DND-41 (cell line): ENCODE data around the gene USF2.
"Not testable (repeated sequence)": the region's sequence is repeated elsewhere in the genome, so short reads cannot be mapped to it uniquely, and the experiment has no call there.

ENCODE experiments used
- ATAC-seq: fragments of 200-7000 bp; cut with Tn5 transposase; 3 replicates; pipeline ENCODE4 v1.9.1; 2021; ENCODE audit warnings: low read depth; ENCODE audit not compliant: insufficient read depth
- DNase-seq: peaks from one replicate; pipeline ENCODE4 v3.0.0-alpha.2; 2020
- H2AFZ ChIP-seq: 2 replicates; pipeline ENCODE4 v1.6.0; 2012; ENCODE audit warnings: low read depth, low read length
- H3K27ac ChIP-seq: 2 replicates; pipeline ENCODE4 v1.5.1; 2012; ENCODE audit warnings: low read length, inconsistent platforms
- H3K27me3 ChIP-seq: fragments of 200-600 bp; sonication (generic); 2 replicates; pipeline ENCODE4 v1.6.0; 2012; ENCODE audit warnings: low read length, mild to moderate bottlenecking, inconsistent platforms; ENCODE audit not compliant: insufficient read depth, poor library complexity
- H3K36me3 ChIP-seq: 2 replicates; pipeline ENCODE4 v1.5.1; 2012; ENCODE audit warnings: low read length, inconsistent platforms; ENCODE audit not compliant: insufficient read depth
- H3K4me1 ChIP-seq: 2 replicates; pipeline ENCODE4 v1.5.1; 2012; ENCODE audit warnings: mild to moderate bottlenecking, low read length; ENCODE audit not compliant: insufficient read depth
- H3K4me2 ChIP-seq: 2 replicates; pipeline ENCODE4 v1.6.0; 2012; ENCODE audit warnings: mild to moderate bottlenecking, moderate library complexity, low read length, inconsistent platforms; ENCODE audit not compliant: insufficient read depth
- H3K4me3 ChIP-seq, 2 experiments: fragments of 200-600 bp in 1 of 2; shearing (Covaris generic) in 1 of 2; 2 replicates each; pipeline ENCODE4 v1.5.1; 2012 to 2016; ENCODE audit warnings: inconsistent platforms in 2 of 2, low read length in 2 of 2, mild to moderate bottlenecking in 2 of 2, low read depth in 1 of 2, moderate library complexity in 1 of 2
- H3K79me2 ChIP-seq: 2 replicates; pipeline ENCODE4 v1.6.0; 2012; ENCODE audit warnings: low read length, inconsistent platforms; ENCODE audit not compliant: insufficient read depth
- H3K9ac ChIP-seq: 2 replicates; pipeline ENCODE4 v1.6.0; 2012; ENCODE audit warnings: low read depth, mild to moderate bottlenecking, inconsistent platforms, low read length, moderate library complexity
- H3K9me3 ChIP-seq: 2 replicates; pipeline ENCODE4 v1.5.1; 2012; ENCODE audit warnings: low read length, moderate library complexity, mild to moderate bottlenecking, inconsistent platforms; ENCODE audit not compliant: insufficient read depth, severe bottlenecking
- H4K20me1 ChIP-seq: 2 replicates; pipeline ENCODE4 v1.6.0; 2012; ENCODE audit warnings: low read length; ENCODE audit not compliant: insufficient read depth
- EZH2 ChIP-seq: IDR thresholded peaks from 3 replicates; pipeline ENCODE4 v1.6.1; 2012; ENCODE audit warnings: borderline replicate concordance, low read depth, mild to moderate bottlenecking, moderate library complexity, low read length, inconsistent platforms; ENCODE audit not compliant: severe bottlenecking
- TF ChIP-seq, protein P1 (sequence below): IDR thresholded peaks from 2 replicates; pipeline ENCODE4 v1.5.1; 2012; ENCODE audit warnings: borderline replicate concordance, low read length, moderate library complexity, mild to moderate bottlenecking; ENCODE audit not compliant: poor library complexity, severe bottlenecking; ENCODE audit errors: extremely low read depth

USF2 gene

DNA sequence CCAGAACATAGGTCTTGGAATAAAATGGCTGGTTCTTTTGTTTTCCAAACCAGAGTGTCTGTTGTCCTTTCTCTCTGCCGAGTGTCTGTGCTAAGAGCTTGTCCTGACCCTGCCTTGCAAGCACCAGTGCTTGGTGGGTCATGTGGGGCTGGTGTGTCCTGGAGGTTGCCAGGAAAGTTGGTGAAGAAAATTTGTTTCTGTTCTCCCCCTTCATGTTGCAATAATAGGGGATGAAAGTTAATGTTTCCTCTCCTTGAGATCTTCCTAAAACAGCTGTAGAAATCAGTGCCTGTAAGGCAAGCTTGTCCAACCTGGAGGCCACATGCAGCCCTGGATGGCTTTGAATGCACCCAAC, 16.3 kb downstream of the USF2 start:
- Histone ChIP-seq H3K4me2 (no peak overlapping the region), H3K27me3 (no peaks in the 10 kb centered on the region), H2AFZ (no peak overlapping the region), H3K79me2 (no peaks in the 10 kb centered on the region), H3K4me1 (no peaks in the 10 kb centered on the region), H3K4me3 (no peak overlapping the region), H3K9ac (no peak overlapping the region), H3K9me3 (no peaks in the 10 kb centered on the region), H3K36me3 (no peaks in the 10 kb centered on the region), H4K20me1 (peaks cover 2% of the 10 kb centered on the region; the same call in 1 of the 2 replicates), H3K27ac (no peak overlapping the region)
- ATAC-seq (no peak), DNase-seq (no peak)
- TF ChIP-seq, protein P1, sequence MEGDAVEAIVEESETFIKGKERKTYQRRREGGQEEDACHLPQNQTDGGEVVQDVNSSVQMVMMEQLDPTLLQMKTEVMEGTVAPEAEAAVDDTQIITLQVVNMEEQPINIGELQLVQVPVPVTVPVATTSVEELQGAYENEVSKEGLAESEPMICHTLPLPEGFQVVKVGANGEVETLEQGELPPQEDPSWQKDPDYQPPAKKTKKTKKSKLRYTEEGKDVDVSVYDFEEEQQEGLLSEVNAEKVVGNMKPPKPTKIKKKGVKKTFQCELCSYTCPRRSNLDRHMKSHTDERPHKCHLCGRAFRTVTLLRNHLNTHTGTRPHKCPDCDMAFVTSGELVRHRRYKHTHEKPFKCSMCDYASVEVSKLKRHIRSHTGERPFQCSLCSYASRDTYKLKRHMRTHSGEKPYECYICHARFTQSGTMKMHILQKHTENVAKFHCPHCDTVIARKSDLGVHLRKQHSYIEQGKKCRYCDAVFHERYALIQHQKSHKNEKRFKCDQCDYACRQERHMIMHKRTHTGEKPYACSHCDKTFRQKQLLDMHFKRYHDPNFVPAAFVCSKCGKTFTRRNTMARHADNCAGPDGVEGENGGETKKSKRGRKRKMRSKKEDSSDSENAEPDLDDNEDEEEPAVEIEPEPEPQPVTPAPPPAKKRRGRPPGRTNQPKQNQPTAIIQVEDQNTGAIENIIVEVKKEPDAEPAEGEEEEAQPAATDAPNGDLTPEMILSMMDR = no peak
- TF ChIP-seq EZH2 = no peak

DNA sequence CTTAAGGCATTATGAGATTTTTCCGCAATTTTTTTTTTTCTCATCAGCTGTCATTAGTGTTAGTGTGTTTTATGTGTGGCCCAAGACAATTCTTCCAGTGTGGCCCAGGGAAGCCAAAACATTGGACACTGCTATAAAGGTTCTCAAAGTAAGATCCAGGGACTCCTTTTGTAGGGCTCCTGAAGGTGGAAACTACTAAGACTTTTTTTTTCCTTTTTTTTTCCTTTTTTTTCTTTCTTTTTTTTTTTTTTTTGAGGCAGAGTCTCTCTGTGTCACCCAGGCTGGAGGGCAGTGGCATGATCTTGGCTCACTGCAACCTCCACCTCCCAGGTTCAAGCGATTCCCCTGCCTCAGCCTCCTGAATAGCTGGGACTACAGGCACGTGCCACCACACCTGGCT, 16.7 kb downstream of the USF2 start:
- not testable (repeated sequence) for H3K4me2 ChIP-seq, H3K36me3 ChIP-seq, H3K79me2 ChIP-seq, H3K9me3 ChIP-seq, H3K4me1 ChIP-seq, H3K27ac ChIP-seq, DNase-seq, H3K27me3 ChIP-seq, H3K4me3 ChIP-seq, ATAC-seq, H3K9ac ChIP-seq, H4K20me1 ChIP-seq, H2AFZ ChIP-seq

- not testable (repeated sequence) for DNase-seq, ATAC-seq, H3K4me2 ChIP-seq, H2AFZ ChIP-seq, H4K20me1 ChIP-seq, H3K36me3 ChIP-seq, H3K79me2 ChIP-seq, H3K4me3 ChIP-seq, H3K9me3 ChIP-seq, H3K4me1 ChIP-seq, H3K9ac ChIP-seq, H3K27me3 ChIP-seq, H3K27ac ChIP-seq
These were observed 17.3 kb downstream of the USF2 start for GRCh38 chr19:35286101-35286500.

GRCh38 chr19:35287713-35288112, 19.0 kb downstream of the USF2 start:
- no peak for DNase-seq
- Histone ChIP-seq H3K36me3 (no peaks in the 10 kb centered on the region), H3K27me3 (no peaks in the 10 kb centered on the region), H4K20me1 (no peaks in the 10 kb centered on the region), H3K4me2 (no peak overlapping the region), H3K27ac (no peak overlapping the region), H3K9me3 (no peaks in the 10 kb centered on the region), H3K79me2 (no peaks in the 10 kb centered on the region), H3K9ac (no peak overlapping the region), H3K4me1 (no peaks in the 10 kb centered on the region), H3K4me3 (no peak overlapping the region), H2AFZ (no peak overlapping the region)
- no peak for ATAC-seq
- TF ChIP-seq EZH2 = no peak
- TF ChIP-seq, protein P1 = no peak

GRCh38 chr19:35288331-35288730, 19.6 kb downstream of the USF2 start:
- no peaks in the 10 kb centered on the region for H3K36me3 ChIP-seq
- H2AFZ ChIP-seq = no peak overlapping the region
- no peak overlapping the region for H3K4me2 ChIP-seq
- no peaks in the 10 kb centered on the region for H3K79me2 ChIP-seq
- no peak for ATAC-seq
- no peak for DNase-seq
- TF ChIP-seq, protein P1 = no peak
- TF ChIP-seq EZH2 = no peak
- H3K4me3 ChIP-seq = no peak overlapping the region
- no peaks in the 10 kb centered on the region for H3K27me3 ChIP-seq
- no peaks in the 10 kb centered on the region for H4K20me1 ChIP-seq
- no peak overlapping the region for H3K27ac ChIP-seq
- H3K4me1 ChIP-seq = no peaks in the 10 kb centered on the region
- no peak overlapping the region for H3K9ac ChIP-seq
- H3K9me3 ChIP-seq = no peaks in the 10 kb centered on the region
